Hepatocyte (in vitro differentiated cells): Measurements from ENCODE around the gene AFAP1.

Source experiments
- EZH2phosphoT487 ChIP-seq: fragments of 200-600 bp; sonication (generic); IDR thresholded peaks from one replicate; pipeline ENCODE4 v1.6.1; 2018; ENCODE audit warnings: antibody characterized with exemption, mild to moderate bottlenecking, low read depth, moderate library complexity; ENCODE audit not compliant: unreplicated experiment, severe bottlenecking
- TF ChIP-seq, protein P1 (sequence below): fragments of 200-600 bp; sonication (generic); IDR thresholded peaks from 2 replicates; pipeline ENCODE4 v1.5.1; 2016; ENCODE audit warnings: antibody characterized with exemption, mild to moderate bottlenecking; ENCODE audit not compliant: poor library complexity

GRCh38 chr4:7808181-7808580 is 131.5 kb downstream of the AFAP1 start:
- TF ChIP-seq, protein P1, sequence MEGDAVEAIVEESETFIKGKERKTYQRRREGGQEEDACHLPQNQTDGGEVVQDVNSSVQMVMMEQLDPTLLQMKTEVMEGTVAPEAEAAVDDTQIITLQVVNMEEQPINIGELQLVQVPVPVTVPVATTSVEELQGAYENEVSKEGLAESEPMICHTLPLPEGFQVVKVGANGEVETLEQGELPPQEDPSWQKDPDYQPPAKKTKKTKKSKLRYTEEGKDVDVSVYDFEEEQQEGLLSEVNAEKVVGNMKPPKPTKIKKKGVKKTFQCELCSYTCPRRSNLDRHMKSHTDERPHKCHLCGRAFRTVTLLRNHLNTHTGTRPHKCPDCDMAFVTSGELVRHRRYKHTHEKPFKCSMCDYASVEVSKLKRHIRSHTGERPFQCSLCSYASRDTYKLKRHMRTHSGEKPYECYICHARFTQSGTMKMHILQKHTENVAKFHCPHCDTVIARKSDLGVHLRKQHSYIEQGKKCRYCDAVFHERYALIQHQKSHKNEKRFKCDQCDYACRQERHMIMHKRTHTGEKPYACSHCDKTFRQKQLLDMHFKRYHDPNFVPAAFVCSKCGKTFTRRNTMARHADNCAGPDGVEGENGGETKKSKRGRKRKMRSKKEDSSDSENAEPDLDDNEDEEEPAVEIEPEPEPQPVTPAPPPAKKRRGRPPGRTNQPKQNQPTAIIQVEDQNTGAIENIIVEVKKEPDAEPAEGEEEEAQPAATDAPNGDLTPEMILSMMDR: no peak
- TF ChIP-seq EZH2phosphoT487: no peak
